Activated CD8-positive, alpha-beta memory T cell treated with anti-CD3 and anti-CD28 coated beads for 1 hour (primary cell): ENCODE data around the gene IKBKE.

Experiments used
- DNase-seq, 2 donors: peaks; one replicate each; pipeline ENCODE4 v3.0.0-alpha.2; 2020; ENCODE audit warnings: low read depth in 1 of 2; ENCODE audit errors: extremely low read depth in 1 of 2

IKBKE gene

GRCh38 chr1:206495011-206495461, 24.8 kb downstream of the IKBKE start:
- DNase-seq = no peak

GRCh38 chr1:206495493-206496046, 25.3 kb downstream of the IKBKE start:
- no peak for DNase-seq

- DNase-seq = no peak
Observed at GRCh38 chr1:206496131-206496793, 26.0 kb downstream of the IKBKE start.

GRCh38 chr1:206497363-206497762, 27.1 kb downstream of the IKBKE start:
- DNase-seq = no peak

- no peak for DNase-seq
Observed at GRCh38 chr1:206497774-206498173, 27.5 kb downstream of the IKBKE start.

- DNase-seq = no peak
Observed at GRCh38 chr1:206498685-206499084, 28.4 kb downstream of the IKBKE start.

- no peak for DNase-seq
Observed at GRCh38 chr1:206500046-206500445, 29.8 kb downstream of the IKBKE start.

- no peak for DNase-seq
Observed at GRCh38 chr1:206501881-206502280, 31.6 kb downstream of the IKBKE start.

- DNase-seq = no peak
Observed at GRCh38 chr1:206502403-206502802, 32.1 kb downstream of the IKBKE start.

- DNase-seq = no peak
Observed at GRCh38 chr1:206502812-206503211, 32.5 kb downstream of the IKBKE start.

- DNase-seq = no peak
Observed at GRCh38 chr1:206503591-206504362, 33.5 kb downstream of the IKBKE start.

GRCh38 chr1:206504363-206504713, 34.1 kb downstream of the IKBKE start:
- DNase-seq = no peak

GRCh38 chr1:206505702-206506355, 35.6 kb downstream of the IKBKE start:
- no peak for DNase-seq

- no peak for DNase-seq
Observed at GRCh38 chr1:206506405-206507283, 36.4 kb downstream of the IKBKE start.

- peak; percentile 45 to 73 for DNase-seq
Observed at GRCh38 chr1:206507284-206508129, 37.2 kb downstream of the IKBKE start, which contains the start of gene RASSF5. RASSF5 (plus strand) TSS chr1:206507531; CDS start chr1:206507603, 72 bp downstream.

GRCh38 chr1:206508130-206508889, 38.0 kb downstream of the IKBKE start:
- no peak for DNase-seq

- no peak for DNase-seq
Observed at GRCh38 chr1:206508956-206509355, 38.7 kb downstream of the IKBKE start.

GRCh38 chr1:206509612-206510257, 39.5 kb downstream of the IKBKE start:
- no peak for DNase-seq
